Esophagus mucosa (tissue), 1 donor: Measurements from ENCODE around the gene RAD51. TPM values are rescaled to one million over a fixed set of nuclear protein-coding genes. Genes with fewer than 3 reads are reported as not detected.

Experiments used
- ATAC-seq: fragments of 200-7000 bp; cut with Tn5 transposase; one replicate; pipeline ENCODE4 v1.9.1; 2020
- total RNA-seq: library from RNA; stranded (reverse); gene quantifications from one replicate; pipeline ENCODE4 v1.2.4, GENCODE V29; 2023
- donor health status: DM: yes; HTN: yes; CAD: no.

RAD51 gene
- total RNA-seq, 1 donor from 2014 or later = 8.2 TPM

- ATAC-seq = peak; percentile 39
Observed at GRCh38 chr15:40763801-40764628, 69.0 kb downstream of the RAD51 start, which contains the start of gene GCHFR. Gene GCHFR, plus strand, starts transcription at chr15:40764068. Its CDS starts 113 bp downstream, at chr15:40764181.

- no peak for ATAC-seq
Observed at GRCh38 chr15:40764629-40765103, 69.7 kb downstream of the RAD51 start.

DNA sequence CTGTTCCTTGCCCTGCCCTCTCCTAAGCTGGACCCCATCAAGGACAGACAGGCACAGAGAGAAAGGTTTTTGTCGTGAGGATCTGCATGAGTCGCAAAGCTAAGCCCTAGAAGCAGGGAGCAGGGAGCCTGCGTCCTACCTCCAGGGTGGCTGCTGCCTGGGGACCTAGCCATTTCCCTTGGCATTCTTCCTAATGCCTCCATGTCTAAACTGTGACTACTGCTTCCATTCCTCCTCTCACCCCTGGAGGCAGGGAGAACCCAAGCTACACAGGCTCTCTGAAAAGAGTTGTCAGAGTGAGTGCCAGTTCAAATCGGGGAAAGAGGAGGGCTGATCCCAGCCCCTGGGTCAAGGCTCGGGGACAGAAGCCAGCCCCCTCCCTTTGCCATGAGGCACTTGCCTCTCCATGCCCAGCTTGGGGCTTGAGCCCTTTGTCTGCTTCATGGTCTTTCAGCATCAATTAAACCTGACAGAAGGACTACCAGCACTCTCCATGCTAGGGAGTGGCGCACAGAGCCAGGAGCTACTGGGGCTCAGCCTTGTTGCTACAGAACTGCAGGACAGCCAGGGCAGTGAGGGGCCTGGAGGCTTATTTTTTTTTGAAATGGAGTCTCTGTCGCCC lies 71.3 kb downstream of the RAD51 start:
- ATAC-seq = no peak

- ATAC-seq = peak; percentile 9
Observed at GRCh38 chr15:40766906-40767837, 72.2 kb downstream of the RAD51 start.

DNA sequence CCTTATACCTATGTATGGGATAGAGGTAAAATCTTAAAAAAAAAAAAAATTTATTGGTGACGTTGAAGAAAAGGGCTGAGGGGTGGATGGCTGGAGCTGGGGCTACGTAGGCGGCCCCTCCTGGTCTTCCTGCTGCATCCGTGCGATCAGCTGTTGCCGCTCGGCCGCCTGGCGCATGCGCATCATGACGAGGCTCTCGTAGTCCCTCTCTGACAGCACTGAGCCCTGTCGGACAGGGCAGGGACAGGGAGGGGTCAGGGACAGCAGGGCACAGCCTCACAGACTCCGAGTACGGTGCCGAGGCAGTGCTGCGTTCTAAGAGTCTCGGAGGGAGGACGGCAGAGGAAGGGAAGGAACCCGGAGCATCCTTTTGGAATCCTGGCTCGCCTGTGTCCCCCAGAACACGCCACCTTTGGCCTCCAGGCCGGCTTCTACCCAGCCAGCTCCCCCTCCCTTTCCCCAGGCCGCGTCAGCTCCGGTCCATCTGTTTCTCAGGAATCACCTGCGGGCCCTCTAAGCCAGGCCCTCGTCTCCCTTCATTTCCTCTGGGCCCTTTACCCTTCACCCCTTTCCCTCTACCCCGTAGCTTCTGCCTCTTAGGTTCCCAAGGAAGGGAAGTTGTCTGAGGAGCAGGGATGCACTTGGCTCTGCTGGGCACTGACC lies 73.0 kb downstream of the RAD51 start:
- no peak for ATAC-seq

DNA sequence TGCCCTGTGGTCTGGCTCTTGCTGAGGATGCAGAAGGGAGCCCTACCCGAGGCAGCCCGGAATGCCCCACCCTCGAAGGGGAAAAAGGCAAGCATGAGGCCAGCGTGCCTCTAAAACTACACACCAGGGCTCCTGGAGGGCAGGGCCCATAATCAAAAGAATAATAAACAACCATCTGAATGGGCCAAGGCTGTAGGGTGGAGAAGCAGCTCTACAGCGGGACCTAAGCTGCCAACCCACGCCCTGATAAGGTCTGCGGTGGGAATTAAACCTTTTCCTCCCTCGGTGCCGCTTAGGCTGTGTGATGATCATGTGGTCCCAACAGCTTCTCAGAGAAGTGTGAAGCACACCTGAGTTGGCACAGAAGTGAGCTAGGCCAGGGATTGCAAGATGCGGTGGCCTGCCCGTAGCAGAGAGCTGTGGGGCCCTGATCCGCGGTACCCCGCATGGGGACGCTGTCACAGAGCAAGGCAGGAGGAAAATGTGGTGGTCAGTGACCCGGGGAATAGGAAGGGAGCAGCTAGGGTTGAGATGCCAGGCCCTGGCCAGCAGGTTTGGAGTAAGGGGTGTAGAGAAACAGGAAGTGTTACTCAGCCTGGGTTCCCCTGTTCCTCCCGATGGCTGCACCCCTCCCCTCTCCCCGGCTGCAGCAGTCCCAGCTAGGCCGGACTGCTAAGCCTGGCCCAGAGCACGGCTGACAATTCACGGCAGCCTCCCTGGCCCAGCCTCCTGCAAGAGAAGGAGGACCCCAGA lies 73.7 kb downstream of the RAD51 start:
- ATAC-seq = peak; percentile 28

DNA sequence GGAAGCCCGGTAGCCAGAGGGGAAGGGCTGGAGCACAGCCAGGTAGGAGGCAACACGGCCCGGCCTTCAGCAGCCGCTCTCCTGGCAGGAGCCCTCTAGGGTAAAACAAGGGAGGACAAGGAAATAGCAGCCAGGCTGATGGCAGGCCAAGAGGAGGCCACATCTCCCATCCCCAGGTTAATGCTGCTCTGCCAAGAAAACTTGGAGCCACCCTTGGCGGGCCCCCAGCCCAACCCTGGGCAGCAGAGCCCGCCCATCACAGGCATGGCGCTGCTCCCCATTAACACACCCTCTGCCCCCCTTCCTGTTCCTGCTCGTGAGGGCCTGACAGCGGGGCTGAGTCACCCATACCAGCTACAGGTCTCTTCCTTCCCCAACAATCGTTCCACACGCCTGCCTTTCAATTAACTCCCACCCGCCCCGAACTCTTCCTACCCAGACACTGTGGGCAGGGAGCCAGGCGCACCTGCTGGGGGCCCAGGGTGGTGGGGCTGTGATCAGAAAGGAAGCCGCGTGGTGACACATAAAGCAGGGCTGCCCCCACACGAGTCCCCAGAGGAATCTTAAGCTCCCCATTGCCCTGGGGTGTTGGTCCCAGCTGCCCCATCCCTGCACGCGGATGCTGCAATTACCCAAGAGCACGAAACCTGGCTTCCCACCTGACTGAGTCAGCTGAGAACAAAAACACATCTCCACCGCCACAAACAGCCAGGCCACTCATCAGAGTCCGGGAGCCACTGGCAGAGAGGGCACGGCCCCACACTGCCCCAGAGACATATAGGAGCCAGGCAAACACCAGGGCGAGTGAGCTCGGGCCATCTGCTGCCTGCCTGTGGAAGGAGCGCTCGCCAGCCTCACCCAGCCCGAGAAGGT lies 74.5 kb downstream of the RAD51 start, which contains the start of gene C15orf62:
C15orf62 (plus strand) TSS at position 707 of the 873 bp plus-strand sequence. CDS start 516 bp downstream, outside the sequence.
- ATAC-seq = peak; percentile 87

- no peak for ATAC-seq
Observed at GRCh38 chr15:40770147-40770721, 75.3 kb downstream of the RAD51 start.

DNA sequence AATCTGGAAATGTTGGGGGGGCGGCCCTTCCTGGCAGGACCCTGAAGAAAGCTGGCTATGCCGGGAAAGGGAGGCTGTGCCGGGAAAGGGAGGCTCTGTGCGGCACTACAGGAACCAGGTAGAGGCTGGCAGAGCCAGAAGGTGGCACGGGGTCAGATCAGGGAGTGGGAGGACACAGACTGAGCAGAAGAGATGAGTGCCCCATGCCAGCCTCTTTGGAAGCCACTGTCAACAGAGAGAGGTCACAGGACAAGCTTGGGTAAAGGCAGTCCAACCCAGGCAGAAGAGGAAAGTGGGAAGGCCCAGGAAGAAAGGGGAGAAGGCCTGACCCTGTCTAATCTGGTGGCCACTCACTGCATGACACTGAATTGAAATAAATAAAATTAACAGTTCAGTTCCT lies 76.3 kb downstream of the RAD51 start:
- no peak for ATAC-seq

GRCh38 chr15:40772014-40772413 lies 77.0 kb downstream of the RAD51 start:
- ATAC-seq = no peak

DNA sequence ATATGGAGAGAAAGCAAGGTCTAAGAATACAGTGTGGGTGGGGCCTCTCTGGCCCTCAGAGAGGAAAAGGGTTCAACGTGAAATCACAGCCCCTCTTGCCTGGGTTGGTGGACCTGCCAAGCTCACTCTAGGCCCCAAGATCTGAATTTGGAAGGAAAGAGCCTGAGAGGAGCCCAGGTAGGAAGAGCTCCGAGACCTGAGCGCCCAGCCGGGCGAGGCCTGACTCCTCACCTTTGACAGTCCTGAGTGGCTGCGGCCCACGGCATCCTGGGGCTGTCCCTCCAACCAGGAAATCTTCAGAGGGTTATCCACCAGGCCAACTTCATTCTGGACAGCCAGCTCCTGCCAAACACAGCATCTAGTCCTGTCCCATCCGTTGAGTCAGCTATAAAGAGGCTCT lies 78.5 kb downstream of the RAD51 start:
- no peak for ATAC-seq

DNA sequence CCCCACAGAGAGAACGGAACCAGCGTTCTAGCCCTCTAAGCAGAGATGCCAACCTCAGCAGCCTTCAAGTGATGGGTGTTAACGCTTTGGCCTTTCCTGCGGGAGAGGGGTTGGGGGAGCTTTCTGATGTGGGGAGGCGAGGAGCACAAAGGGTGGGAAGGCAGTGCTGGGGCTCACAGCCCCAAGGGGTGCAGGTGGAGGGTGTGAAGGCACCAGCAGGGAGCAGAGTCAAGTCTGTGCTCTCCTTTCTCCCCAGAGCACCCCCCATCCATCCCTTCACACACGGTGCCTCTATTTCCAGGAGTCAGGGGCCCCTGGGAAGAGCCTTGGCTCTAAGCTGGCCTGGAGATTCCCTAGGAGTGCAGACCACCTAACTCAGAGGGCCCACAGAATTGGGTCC lies 78.9 kb downstream of the RAD51 start:
- ATAC-seq = no peak

- ATAC-seq = no peak
Observed at GRCh38 chr15:40775007-40775406, 80.0 kb downstream of the RAD51 start.

DNA sequence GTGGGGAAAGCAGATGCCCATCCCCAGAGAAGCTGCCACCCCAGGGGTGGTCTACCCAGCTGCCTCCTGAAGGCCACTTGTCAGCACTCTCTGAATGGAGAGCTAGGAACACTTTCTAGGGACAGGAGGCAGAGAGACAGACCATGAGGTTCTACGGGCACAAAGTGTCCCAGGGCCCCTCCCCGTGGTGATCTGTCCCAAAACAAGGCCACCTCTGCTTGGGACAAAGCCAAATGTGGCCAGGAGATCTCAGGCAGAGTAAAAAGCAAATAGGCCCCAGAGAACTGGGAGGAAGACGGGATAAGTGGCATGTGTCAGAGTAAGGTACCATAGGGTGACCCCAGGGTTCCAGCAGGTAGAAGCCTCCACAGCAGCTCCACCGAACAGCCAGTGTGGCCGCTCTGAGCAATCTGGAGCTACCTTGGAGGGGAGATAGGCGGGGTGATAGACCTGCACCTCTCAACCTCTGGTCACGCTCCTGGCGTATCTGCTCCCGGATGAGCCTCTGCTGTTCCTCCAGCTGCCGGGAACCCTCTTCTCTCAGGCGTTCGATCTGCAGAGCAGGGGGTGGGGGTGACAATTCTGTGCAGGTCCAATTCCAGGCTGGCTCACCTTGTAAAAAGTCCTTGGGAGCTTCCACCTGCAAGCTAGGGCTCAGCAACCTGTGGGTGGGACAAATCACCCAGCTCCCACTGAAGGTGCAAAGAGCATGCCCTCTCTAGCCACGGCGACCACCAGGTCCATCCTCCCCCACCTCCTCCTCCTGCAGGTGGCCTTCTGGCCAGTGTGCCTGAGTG lies 81.0 kb downstream of the RAD51 start:
- no peak for ATAC-seq

- peak; percentile 95 for ATAC-seq
Observed at GRCh38 chr15:40776537-40777141, 81.7 kb downstream of the RAD51 start.
